Adrenal gland (tissue), 12 donors: ENCODE results near the gene CAMSAP2. TPM values are rescaled to one million over a fixed set of nuclear protein-coding genes. Genes with fewer than 3 reads are reported as not detected.

ENCODE experiments used
- DNase-seq, 7 donors: peaks; one replicate each; pipeline ENCODE4 v3.0.0-alpha.2; 2019 to 2020
- H3K27ac ChIP-seq, 5 donors: fragments of 200-600 bp; sonication (generic) in 4 of 5; 1 replicate in 3 of 5; 2 replicates in 2 of 5; pipeline versions ENCODE4 v1.5.1 to v1.8.0; 2016 to 2020; ENCODE audit warnings: mild to moderate bottlenecking in 1 of 5
- H3K27me3 ChIP-seq: fragments of 200-600 bp; 2 replicates; pipeline ENCODE4 v1.8.0; 2021
- H3K36me3 ChIP-seq, 2 donors: fragments of 200-600 bp; replicated peaks in 1 of 2; 1 replicate in 1 of 2; 2 replicates in 1 of 2; pipeline versions ENCODE4 v1.5.1 to v1.8.0; 2018 to 2022
- H3K4me1 ChIP-seq, 2 donors: fragments of 200-600 bp; replicated peaks in 1 of 2; 1 replicate in 1 of 2; 2 replicates in 1 of 2; pipeline versions ENCODE4 v1.5.1 to v1.8.0; 2018 to 2021
- H3K4me3 ChIP-seq, 4 donors: fragments of 200-600 bp; sonication (generic) in 3 of 4; one replicate each; pipeline ENCODE4 v1.5.1; 2016 to 2018
- H3K9me3 ChIP-seq, 3 donors: fragments of 200-600 bp; sonication (generic) in 1 of 3; replicated peaks in 1 of 3; 1 replicate in 2 of 3; 2 replicates in 1 of 3; pipeline versions ENCODE4 v1.5.1 to v1.8.0; 2016 to 2021
- CTCF ChIP-seq, 6 experiments: fragments of 450-650 bp in 4 of 6; fragments of 200-600 bp in 2 of 6; sonication (generic) in 1 of 6; IDR thresholded peaks; 1 replicate in 5 of 6; 2 replicates in 1 of 6; pipeline versions ENCODE4 v1.5.1 to v1.8.0; 2016 to 2021; ENCODE audit warnings: antibody characterized with exemption in 6 of 6, mild to moderate bottlenecking in 2 of 6, moderate library complexity in 1 of 6
- POLR2A ChIP-seq, 2 donors: fragments of 450-650 bp; IDR thresholded peaks; one replicate each; pipeline ENCODE4 v1.6.1; 2017; ENCODE audit warnings: antibody characterized with exemption in 2 of 2, mild to moderate bottlenecking in 2 of 2, moderate library complexity in 1 of 2
- WGBS, 4 donors: extraction: QIAGEN DNeasy Blood & Tissue Kit in 2 of 4; methylation state at CpG; one replicate each; pipeline versions ENCODE4 v1.1.5 to v1.1.7; 2013 to 2017; 5-methylcytosine and 5-hydroxymethylcytosine counted together
- intact Hi-C, 2 donors: fragments of 100-400 bp; cut with DNase I; formaldehyde crosslinking; loops; one replicate each; pipeline versions ENCODE4 v1.14.1 to v1.15.0; 2022 to 2023
- polyA plus RNA-seq, 3 donors: library from polyadenylated mRNA; stranded (reverse); fragments of 200-250 nt in 2 of 3; fragments of 350-450 nt in 1 of 3; fragmentation: Illumina TruSeq in 1 of 3; extraction: RNeasy Lipid Tissue Mini Kit (QIAGEN cat#74804) in 1 of 3; gene quantifications; one replicate each; pipeline ENCODE4 v1.2.3, GENCODE V29; 2013 to 2014
- total RNA-seq, 9 donors: library from RNA; depleted of rRNA in 4 of 9; stranded (reverse); fragments of >200 nt in 4 of 9; fragments of 120-200 nt in 1 of 9; fragmentation: NEBNext Ultra II Directional in 1 of 9; extraction: Animal tissue kit (Norgen Biotek cat#: 25700) in 1 of 9; gene quantifications; one replicate each; pipeline versions ENCODE4 v1.1.0 to v1.2.4, GENCODE V29; 2013 to 2023
- donor health status: healthy with polysubstance abuse.
- donor health status: Bipolar disorder and iron deficiency.
- donor health status: DM: yes; HTN: yes; CAD: no.
- donor health status: DM: no; HTN: no; CAD: no.
- donor health status: DM: no; HTN: no; CAD: no.
- donor health status: DM: yes; HTN: yes; CAD: no.

Gene CAMSAP2
- total and polyA plus RNA-seq, 12 donors, result 22.3 to 62.6 (median 33.0) TPM

- Histone ChIP-seq H3K27me3 (peaks cover 13% of the 10 kb centered on the region), H3K4me3 (no peak overlapping the region), H3K9me3 (no peaks in the 10 kb centered on the region), H3K36me3 (no peaks in the 10 kb centered on the region), H3K27ac (no peak overlapping the region), H3K4me1 (peaks cover 4 to 9% of the 10 kb centered on the region in 2 donors)
- TF ChIP-seq CTCF (IDR thresholded peaks at IDR 0.05), result no peak
- no peak for TF ChIP-seq POLR2A (IDR thresholded peaks at IDR 0.05)
- 83 to 100% (median 91%) methylated on average over 1 to 8 of the region's 8 CpGs for WGBS, 4 donors
- DNase-seq, result no peak
- intact Hi-C loops, result no loop called here
Measured at GRCh38 chr1:200895443-200895789, 156.7 kb downstream of the CAMSAP2 start.

- TF ChIP-seq CTCF (IDR thresholded peaks at IDR 0.05) (no peak), POLR2A (IDR thresholded peaks at IDR 0.05) (no peak)
- no peak overlapping the region for H3K27ac ChIP-seq
- H3K27me3 ChIP-seq, result peaks cover 8% of the 10 kb centered on the region
- intact Hi-C loops, result no loop called here
- H3K9me3 ChIP-seq, result no peaks in the 10 kb centered on the region
- no peak overlapping the region for H3K4me3 ChIP-seq
- H3K4me1 ChIP-seq, result peaks cover 3 to 5% of the 10 kb centered on the region in 2 donors
- H3K36me3 ChIP-seq, result no peaks in the 10 kb centered on the region
- 71 to 91% (median 82%) methylated on average over 7 to 9 of the region's 9 CpGs for WGBS, 4 donors
- DNase-seq, result no peak
Measured at GRCh38 chr1:200895801-200896530, 157.3 kb downstream of the CAMSAP2 start.

- peaks cover 1% of the 10 kb centered on the region for H3K27me3 ChIP-seq
- TF ChIP-seq POLR2A (IDR thresholded peaks at IDR 0.05) (no peak), CTCF (IDR thresholded peaks at IDR 0.05) (no peak)
- H3K4me1 ChIP-seq, result no peaks in the 10 kb centered on the region
- H3K9me3 ChIP-seq, result no peaks in the 10 kb centered on the region
- no peak overlapping the region for H3K27ac ChIP-seq
- DNase-seq, result peak in 1 of 7 donors; percentile 7
- WGBS, 4 donors, result 45 to 74% (median 54%) methylated on average over 3 to 10 of the region's 10 CpGs
- H3K4me3 ChIP-seq, result no peak overlapping the region
- H3K36me3 ChIP-seq, result no peaks in the 10 kb centered on the region
- intact Hi-C loops, result no loop called here
Measured at GRCh38 chr1:200896531-200897196, 158.0 kb downstream of the CAMSAP2 start.

- DNase-seq, result no peak
- Histone ChIP-seq H3K9me3 (no peaks in the 10 kb centered on the region), H3K4me1 (no peaks in the 10 kb centered on the region), H3K4me3 (no peak overlapping the region), H3K36me3 (no peaks in the 10 kb centered on the region), H3K27ac (no peak overlapping the region), H3K27me3 (no peaks in the 10 kb centered on the region)
- intact Hi-C loops, result no loop called here
- TF ChIP-seq CTCF (IDR thresholded peaks at IDR 0.05) (no peak), POLR2A (IDR thresholded peaks at IDR 0.05) (no peak)
- 79 to 92% (median 90%) methylated on average over 4 to 5 of the region's 5 CpGs for WGBS, 4 donors
Measured at GRCh38 chr1:200897259-200897658, 158.6 kb downstream of the CAMSAP2 start.
